Central memory CD8-positive, alpha-beta T cell (primary cell): ENCODE measurements around the gene CAGE1.

Source experiments
- ATAC-seq: fragments of 150-1000 bp; cut with Tn5 transposase; replicated peaks from 2 replicates; pipeline ENCODE4 v1.10.0; 2022; ENCODE audit warnings: mild to moderate bottlenecking, moderate FRiP score, moderate number of reproducible peaks; ENCODE audit not compliant: poor library complexity, severe bottlenecking; ENCODE audit errors: extremely low read depth
- DNase-seq, 2 donors: peaks; one replicate each; pipeline ENCODE4 v3.0.0; 2021; ENCODE audit warnings: low spot score in 2 of 2
- H3K27ac Mint-ChIP-seq: one replicate; pipeline ENCODE4 v1.8.0; 2022; ENCODE audit warnings: low read depth, mild to moderate bottlenecking, moderate library complexity, mixed read lengths
- H3K27me3 Mint-ChIP-seq: one replicate; pipeline ENCODE4 v1.8.0; 2022; ENCODE audit warnings: mixed read lengths
- H3K36me3 Mint-ChIP-seq: one replicate; pipeline ENCODE4 v1.8.0; 2022; ENCODE audit warnings: mild to moderate bottlenecking, moderate library complexity, mixed read lengths; ENCODE audit not compliant: insufficient read depth
- H3K4me1 Mint-ChIP-seq: one replicate; pipeline ENCODE4 v1.8.0; 2022; ENCODE audit warnings: mixed read lengths
- H3K4me3 Mint-ChIP-seq: one replicate; pipeline ENCODE4 v1.8.0; 2022; ENCODE audit warnings: mild to moderate bottlenecking, moderate library complexity, mixed read lengths
- H3K9me3 Mint-ChIP-seq: one replicate; pipeline ENCODE4 v1.8.0; 2022; ENCODE audit warnings: mixed read lengths

CAGE1 gene

GRCh38 chr6:7311917-7312615 lies 77.5 kb downstream of the CAGE1 start:
- Mint-ChIP-seq H3K4me3 (peak overlapping the region; percentile 99), H3K27ac (peak overlapping the region; percentile 97), H3K36me3 (peaks cover 30% of the 10 kb centered on the region), H3K4me1 (peaks cover 40% of the 10 kb centered on the region), H3K9me3 (no peaks in the 10 kb centered on the region), H3K27me3 (no peaks in the 10 kb centered on the region)
- no peak for DNase-seq
- ATAC-seq: no peak

GRCh38 chr6:7311176-7311575 lies 78.4 kb downstream of the CAGE1 start:
- Mint-ChIP-seq H3K4me3 (peak overlapping the region; percentile 65), H3K27ac (no peak overlapping the region), H3K4me1 (peaks cover 40% of the 10 kb centered on the region), H3K9me3 (no peaks in the 10 kb centered on the region), H3K27me3 (no peaks in the 10 kb centered on the region), H3K36me3 (peaks cover 34% of the 10 kb centered on the region)
- ATAC-seq (no peak), DNase-seq (no peak)

- ATAC-seq: no peak
- H3K4me3 Mint-ChIP-seq: no peak overlapping the region
- H3K27ac Mint-ChIP-seq: peak overlapping the region; percentile 45
- H3K9me3 Mint-ChIP-seq: no peaks in the 10 kb centered on the region
- H3K4me1 Mint-ChIP-seq: peaks cover 53% of the 10 kb centered on the region
- DNase-seq: no peak
- H3K36me3 Mint-ChIP-seq: peaks cover 51% of the 10 kb centered on the region
- no peaks in the 10 kb centered on the region for H3K27me3 Mint-ChIP-seq
Measured at GRCh38 chr6:7309050-7309449, 80.5 kb downstream of the CAGE1 start.

- Mint-ChIP-seq H3K4me1 (peaks cover 53% of the 10 kb centered on the region), H3K4me3 (no peak overlapping the region), H3K27me3 (no peaks in the 10 kb centered on the region), H3K9me3 (no peaks in the 10 kb centered on the region), H3K27ac (peak overlapping the region; percentile 22), H3K36me3 (peaks cover 57% of the 10 kb centered on the region)
- ATAC-seq: no peak
- DNase-seq: no peak
Measured at GRCh38 chr6:7307533-7307932, 82.0 kb downstream of the CAGE1 start.

GRCh38 chr6:7304821-7305220 lies 84.7 kb downstream of the CAGE1 start:
- no peak overlapping the region for H3K4me3 Mint-ChIP-seq
- no peak for ATAC-seq
- peaks cover 79% of the 10 kb centered on the region for H3K36me3 Mint-ChIP-seq
- H3K9me3 Mint-ChIP-seq: no peaks in the 10 kb centered on the region
- DNase-seq: no peak
- H3K27ac Mint-ChIP-seq: peak overlapping the region; percentile 1
- no peaks in the 10 kb centered on the region for H3K27me3 Mint-ChIP-seq
- peaks cover 48% of the 10 kb centered on the region for H3K4me1 Mint-ChIP-seq

GRCh38 chr6:7301702-7302101 lies 87.8 kb downstream of the CAGE1 start:
- DNase-seq (no peak), ATAC-seq (no peak)
- Mint-ChIP-seq H3K27me3 (no peaks in the 10 kb centered on the region), H3K9me3 (no peaks in the 10 kb centered on the region), H3K4me1 (peaks cover 26% of the 10 kb centered on the region), H3K4me3 (no peak overlapping the region), H3K27ac (peak overlapping the region; percentile 11), H3K36me3 (peaks cover 79% of the 10 kb centered on the region)

- Mint-ChIP-seq H3K27ac (peak overlapping the region; percentile 11), H3K36me3 (peaks cover 82% of the 10 kb centered on the region)
Measured at GRCh38 chr6:7300926-7301325, 88.6 kb downstream of the CAGE1 start.

GRCh38 chr6:7298113-7298512 lies 91.4 kb downstream of the CAGE1 start:
- H3K4me1 Mint-ChIP-seq: peaks cover 13% of the 10 kb centered on the region
- H3K36me3 Mint-ChIP-seq: peaks cover 71% of the 10 kb centered on the region
- H3K27me3 Mint-ChIP-seq: no peaks in the 10 kb centered on the region
- ATAC-seq (no peak), DNase-seq (no peak)
- no peak overlapping the region for H3K4me3 Mint-ChIP-seq
- H3K27ac Mint-ChIP-seq: no peak overlapping the region
- no peaks in the 10 kb centered on the region for H3K9me3 Mint-ChIP-seq

More at GRCh38 chr6:7300926-7301325, 88.6 kb downstream of the CAGE1 start:
- no peaks in the 10 kb centered on the region for H3K9me3 Mint-ChIP-seq
- H3K4me3 Mint-ChIP-seq: no peak overlapping the region
- DNase-seq (no peak), ATAC-seq (no peak)
- H3K27me3 Mint-ChIP-seq: no peaks in the 10 kb centered on the region
- H3K4me1 Mint-ChIP-seq: peaks cover 26% of the 10 kb centered on the region

- H3K27ac Mint-ChIP-seq: peak overlapping the region; percentile 29
- no peaks in the 10 kb centered on the region for H3K27me3 Mint-ChIP-seq
- H3K9me3 Mint-ChIP-seq: no peaks in the 10 kb centered on the region
- H3K36me3 Mint-ChIP-seq: peaks cover 68% of the 10 kb centered on the region
- H3K4me1 Mint-ChIP-seq: peaks cover 17% of the 10 kb centered on the region
- no peak overlapping the region for H3K4me3 Mint-ChIP-seq
- ATAC-seq (no peak), DNase-seq (no peak)
Measured at GRCh38 chr6:7296602-7297001, 92.9 kb downstream of the CAGE1 start.

- DNase-seq: no peak
- Mint-ChIP-seq H3K36me3 (peaks cover 67% of the 10 kb centered on the region), H3K4me3 (no peak overlapping the region), H3K27ac (no peak overlapping the region), H3K4me1 (peaks cover 10% of the 10 kb centered on the region), H3K9me3 (no peaks in the 10 kb centered on the region), H3K27me3 (no peaks in the 10 kb centered on the region)
- no peak for ATAC-seq
Measured at GRCh38 chr6:7295916-7296315, 93.6 kb downstream of the CAGE1 start.

GRCh38 chr6:7292596-7293255 lies 96.8 kb downstream of the CAGE1 start:
- no peaks in the 10 kb centered on the region for H3K27me3 Mint-ChIP-seq
- peaks cover 8% of the 10 kb centered on the region for H3K4me1 Mint-ChIP-seq
- peaks cover 70% of the 10 kb centered on the region for H3K36me3 Mint-ChIP-seq
- no peaks in the 10 kb centered on the region for H3K9me3 Mint-ChIP-seq
- ATAC-seq (no peak), DNase-seq (no peak)
- peak overlapping the region; percentile 23 for H3K27ac Mint-ChIP-seq
- H3K4me3 Mint-ChIP-seq: no peak overlapping the region

GRCh38 chr6:7290079-7290478 lies 99.5 kb downstream of the CAGE1 start:
- Mint-ChIP-seq H3K36me3 (peaks cover 72% of the 10 kb centered on the region), H3K27ac (no peak overlapping the region), H3K27me3 (no peaks in the 10 kb centered on the region), H3K4me1 (peaks cover 8% of the 10 kb centered on the region), H3K9me3 (no peaks in the 10 kb centered on the region), H3K4me3 (no peak overlapping the region)
- DNase-seq (no peak), ATAC-seq (no peak)

- Mint-ChIP-seq H3K27ac (no peak overlapping the region), H3K4me3 (no peak overlapping the region), H3K36me3 (peaks cover 46% of the 10 kb centered on the region), H3K4me1 (peaks cover 13% of the 10 kb centered on the region), H3K9me3 (no peaks in the 10 kb centered on the region), H3K27me3 (no peaks in the 10 kb centered on the region)
- no peak for ATAC-seq
- DNase-seq: no peak
Measured at GRCh38 chr6:7285416-7285815, 104.1 kb downstream of the CAGE1 start.
